ENCODE data around the gene CLEC14A. TPM values are rescaled to one million over a fixed set of nuclear protein-coding genes. Genes with fewer than 3 reads are reported as not detected.

The CLEC14A gene
- total RNA-seq, 1 experiment from 2014 or later, result not detected

- H3K27ac ChIP-seq (ENCODE audit: low read depth, low read length, poor library complexity, severe bottlenecking), result no peak overlapping the region
- H3K4me1 ChIP-seq (ENCODE audit: insufficient read depth, low read length, poor library complexity, severe bottlenecking), result peaks cover 4% of the 10 kb centered on the region
- TF ChIP-seq CTCF (conservative IDR thresholded peaks at IDR 0.05; ENCODE audit: low read depth, low read length), result no peak
- TF ChIP-seq EZH2 (IDR thresholded peaks at IDR 0.05; ENCODE audit: borderline replicate concordance, low read depth, low read length, poor library complexity, severe bottlenecking), result no peak
- intact Hi-C loops (cut with micrococcal nuclease; ENCODE audit: unreplicated experiment), result loop anchor here (5.0 kb wide), 2 partner anchors 305 to 400 kb away; no protein-coding TSS in a partner anchor
- no peak for DNase-seq (ENCODE audit: low spot score)
- H3K9me3 ChIP-seq (ENCODE audit: low read depth, low read length, poor library complexity, severe bottlenecking), result peaks cover 7% of the 10 kb centered on the region
- H3K4me3 ChIP-seq (ENCODE audit: low read depth, low read length, poor library complexity, severe bottlenecking), result no peak overlapping the region
- CTCF ChIA-PET, result no interaction called here
- peaks cover 26% of the 10 kb centered on the region for H3K27me3 ChIP-seq (replicated peaks; ENCODE audit: insufficient read depth, low read depth, low read length, poor library complexity)
- BruUV-seq (replicated peaks), result no TSS peak
- no peaks in the 10 kb centered on the region for H3K36me3 ChIP-seq (ENCODE audit: insufficient read depth, low read length, poor library complexity, severe bottlenecking)
- POLR2A ChIA-PET (ENCODE audit: low non-redundant PET), result no interaction called here
Observed at GRCh38 chr14:38206689-38207376, 49.1 kb downstream of the CLEC14A start.

GRCh38 chr14:38205949-38206665 is 49.8 kb downstream of the CLEC14A start:
- no peak for DNase-seq (ENCODE audit: low spot score)
- intact Hi-C loops (cut with micrococcal nuclease; ENCODE audit: unreplicated experiment), result loop anchor here (5.0 kb wide), 2 partner anchors 304 to 401 kb away; no protein-coding TSS in a partner anchor
- H3K9me3 ChIP-seq (ENCODE audit: low read depth, low read length, poor library complexity, severe bottlenecking), result peaks cover 7% of the 10 kb centered on the region
- no peak for TF ChIP-seq CTCF (conservative IDR thresholded peaks at IDR 0.05; ENCODE audit: low read depth, low read length)
- no peak for TF ChIP-seq EZH2 (IDR thresholded peaks at IDR 0.05; ENCODE audit: borderline replicate concordance, low read depth, low read length, poor library complexity, severe bottlenecking)
- POLR2A ChIA-PET (ENCODE audit: low non-redundant PET), result no interaction called here
- H3K27ac ChIP-seq (ENCODE audit: low read depth, low read length, poor library complexity, severe bottlenecking), result no peak overlapping the region
- peaks cover 24% of the 10 kb centered on the region for H3K27me3 ChIP-seq (replicated peaks; ENCODE audit: insufficient read depth, low read depth, low read length, poor library complexity)
- BruUV-seq (replicated peaks), result no TSS peak
- CTCF ChIA-PET, result no interaction called here
- peaks cover 4% of the 10 kb centered on the region for H3K4me1 ChIP-seq (ENCODE audit: insufficient read depth, low read length, poor library complexity, severe bottlenecking)
- H3K36me3 ChIP-seq (ENCODE audit: insufficient read depth, low read length, poor library complexity, severe bottlenecking), result no peaks in the 10 kb centered on the region
- H3K4me3 ChIP-seq (ENCODE audit: low read depth, low read length, poor library complexity, severe bottlenecking), result no peak overlapping the region

- Histone ChIP-seq H3K27ac (ENCODE audit: low read depth, low read length, poor library complexity, severe bottlenecking) (no peak overlapping the region), H3K36me3 (ENCODE audit: insufficient read depth, low read length, poor library complexity, severe bottlenecking) (no peaks in the 10 kb centered on the region), H3K4me3 (ENCODE audit: low read depth, low read length, poor library complexity, severe bottlenecking) (no peak overlapping the region), H3K27me3 (replicated peaks; ENCODE audit: insufficient read depth, low read depth, low read length, poor library complexity) (peaks cover 16% of the 10 kb centered on the region), H3K4me1 (ENCODE audit: insufficient read depth, low read length, poor library complexity, severe bottlenecking) (peaks cover 4% of the 10 kb centered on the region), H3K9me3 (ENCODE audit: low read depth, low read length, poor library complexity, severe bottlenecking) (peaks cover 7% of the 10 kb centered on the region)
- no peak for DNase-seq (ENCODE audit: low spot score)
- no peak for TF ChIP-seq EZH2 (IDR thresholded peaks at IDR 0.05; ENCODE audit: borderline replicate concordance, low read depth, low read length, poor library complexity, severe bottlenecking)
- no peak for TF ChIP-seq CTCF (conservative IDR thresholded peaks at IDR 0.05; ENCODE audit: low read depth, low read length)
- ChIA-PET CTCF (interaction anchor here (0.6 kb wide), 1 partner anchor 304 kb away, joined by 4 read pairs; no protein-coding TSS in a partner anchor), POLR2A (ENCODE audit: low non-redundant PET) (no interaction called here)
- intact Hi-C loops (cut with micrococcal nuclease; ENCODE audit: unreplicated experiment), result loop anchor here (5.0 kb wide), 2 partner anchors 303 to 402 kb away; no protein-coding TSS in a partner anchor
- no TSS peak for BruUV-seq (replicated peaks)
Observed at GRCh38 chr14:38205119-38205813, 50.6 kb downstream of the CLEC14A start.
